Measurements from ENCODE around the gene PRKAG2.

GRCh38 chr7:151744656-151745638 lies 132.0 kb downstream of the PRKAG2 start:
- TF ChIP-seq, protein P1, sequence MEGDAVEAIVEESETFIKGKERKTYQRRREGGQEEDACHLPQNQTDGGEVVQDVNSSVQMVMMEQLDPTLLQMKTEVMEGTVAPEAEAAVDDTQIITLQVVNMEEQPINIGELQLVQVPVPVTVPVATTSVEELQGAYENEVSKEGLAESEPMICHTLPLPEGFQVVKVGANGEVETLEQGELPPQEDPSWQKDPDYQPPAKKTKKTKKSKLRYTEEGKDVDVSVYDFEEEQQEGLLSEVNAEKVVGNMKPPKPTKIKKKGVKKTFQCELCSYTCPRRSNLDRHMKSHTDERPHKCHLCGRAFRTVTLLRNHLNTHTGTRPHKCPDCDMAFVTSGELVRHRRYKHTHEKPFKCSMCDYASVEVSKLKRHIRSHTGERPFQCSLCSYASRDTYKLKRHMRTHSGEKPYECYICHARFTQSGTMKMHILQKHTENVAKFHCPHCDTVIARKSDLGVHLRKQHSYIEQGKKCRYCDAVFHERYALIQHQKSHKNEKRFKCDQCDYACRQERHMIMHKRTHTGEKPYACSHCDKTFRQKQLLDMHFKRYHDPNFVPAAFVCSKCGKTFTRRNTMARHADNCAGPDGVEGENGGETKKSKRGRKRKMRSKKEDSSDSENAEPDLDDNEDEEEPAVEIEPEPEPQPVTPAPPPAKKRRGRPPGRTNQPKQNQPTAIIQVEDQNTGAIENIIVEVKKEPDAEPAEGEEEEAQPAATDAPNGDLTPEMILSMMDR (conservative IDR thresholded peaks at IDR 0.05; ENCODE audit: low read length): no peak
- no peak for TF ChIP-seq EZH2phosphoT487 (IDR thresholded peaks at IDR 0.05; ENCODE audit: borderline replicate concordance)
